Tibial nerve (tissue), 4 donors: ENCODE data around the gene EXT2. TPM values are rescaled to one million over a fixed set of nuclear protein-coding genes. Genes with fewer than 3 reads are reported as not detected.

Experiments used
- DNase-seq, 2 donors: peaks; one replicate each; pipeline ENCODE4 v3.0.0-alpha.2; 2019; ENCODE audit warnings: low spot score in 2 of 2
- H3K27ac ChIP-seq, 4 donors: fragments of 200-600 bp; sonication (generic) in 3 of 4; one replicate each; pipeline ENCODE4 v1.5.1; 2017 to 2019; ENCODE audit warnings: mild to moderate bottlenecking in 1 of 4
- H3K27me3 ChIP-seq, 2 donors: fragments of 200-600 bp; sonication (generic) in 1 of 2; one replicate each; pipeline versions ENCODE4 v1.5.1 to v1.6.0; 2017 to 2019
- H3K36me3 ChIP-seq, 3 donors: fragments of 200-600 bp; sonication (generic); one replicate each; pipeline ENCODE4 v1.5.1; 2018 to 2019
- H3K4me1 ChIP-seq, 4 donors: fragments of 200-600 bp; sonication (generic) in 3 of 4; one replicate each; pipeline ENCODE4 v1.5.1; 2017 to 2019
- H3K4me3 ChIP-seq, 4 donors: fragments of 200-600 bp; sonication (generic) in 3 of 4; one replicate each; pipeline ENCODE4 v1.5.1; 2017 to 2019; ENCODE audit warnings: mild to moderate bottlenecking in 1 of 4, moderate library complexity in 1 of 4
- H3K9me3 ChIP-seq, 4 donors: fragments of 200-600 bp; sonication (generic) in 3 of 4; one replicate each; pipeline ENCODE4 v1.5.1; 2017 to 2019
- EP300 ChIP-seq, 2 donors: sonication (generic); formaldehyde crosslinking; IDR thresholded peaks; one replicate each; pipeline ENCODE4 v1.6.1; 2017; ENCODE audit warnings: antibody characterized with exemption in 2 of 2, mild to moderate bottlenecking in 1 of 2
- POLR2A ChIP-seq, 2 donors: fragments of 450-650 bp; IDR thresholded peaks; one replicate each; pipeline ENCODE4 v1.6.1; 2017; ENCODE audit warnings: antibody characterized with exemption in 2 of 2, mild to moderate bottlenecking in 2 of 2, moderate library complexity in 2 of 2
- WGBS, 2 donors: methylation state at CpG; one replicate each; pipeline ENCODE4 v1.1.5; 2018; 5-methylcytosine and 5-hydroxymethylcytosine counted together
- total RNA-seq, 4 donors: library from RNA; depleted of rRNA; stranded (reverse); fragments of >200 nt; gene quantifications; one replicate each; pipeline ENCODE4 v1.1.0, GENCODE V29; 2016
- TF ChIP-seq, protein P1 (sequence below), 5 experiments: fragments of 200-600 bp in 3 of 5; fragments of 450-650 bp in 2 of 5; sonication (generic) in 3 of 5; IDR thresholded peaks; one replicate each; pipeline ENCODE4 v1.5.1; 2016 to 2019; ENCODE audit warnings: antibody characterized with exemption in 5 of 5, mild to moderate bottlenecking in 3 of 5, moderate library complexity in 2 of 5

The EXT2 gene
- total RNA-seq, 4 donors from 2014 or later = 69.3 to 80.0 (median 73.1) TPM

GRCh38 chr11:44199298-44199697 is 103.8 kb downstream of the EXT2 start:
- TF ChIP-seq, protein P1, sequence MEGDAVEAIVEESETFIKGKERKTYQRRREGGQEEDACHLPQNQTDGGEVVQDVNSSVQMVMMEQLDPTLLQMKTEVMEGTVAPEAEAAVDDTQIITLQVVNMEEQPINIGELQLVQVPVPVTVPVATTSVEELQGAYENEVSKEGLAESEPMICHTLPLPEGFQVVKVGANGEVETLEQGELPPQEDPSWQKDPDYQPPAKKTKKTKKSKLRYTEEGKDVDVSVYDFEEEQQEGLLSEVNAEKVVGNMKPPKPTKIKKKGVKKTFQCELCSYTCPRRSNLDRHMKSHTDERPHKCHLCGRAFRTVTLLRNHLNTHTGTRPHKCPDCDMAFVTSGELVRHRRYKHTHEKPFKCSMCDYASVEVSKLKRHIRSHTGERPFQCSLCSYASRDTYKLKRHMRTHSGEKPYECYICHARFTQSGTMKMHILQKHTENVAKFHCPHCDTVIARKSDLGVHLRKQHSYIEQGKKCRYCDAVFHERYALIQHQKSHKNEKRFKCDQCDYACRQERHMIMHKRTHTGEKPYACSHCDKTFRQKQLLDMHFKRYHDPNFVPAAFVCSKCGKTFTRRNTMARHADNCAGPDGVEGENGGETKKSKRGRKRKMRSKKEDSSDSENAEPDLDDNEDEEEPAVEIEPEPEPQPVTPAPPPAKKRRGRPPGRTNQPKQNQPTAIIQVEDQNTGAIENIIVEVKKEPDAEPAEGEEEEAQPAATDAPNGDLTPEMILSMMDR (IDR thresholded peaks at IDR 0.05) = no peak
- TF ChIP-seq POLR2A (IDR thresholded peaks at IDR 0.05) (no peak), EP300 (IDR thresholded peaks at IDR 0.05) (no peak)
- no peak for DNase-seq
- no peaks in the 10 kb centered on the region for H3K27me3 ChIP-seq
- no peak overlapping the region for H3K27ac ChIP-seq
- H3K4me3 ChIP-seq = no peak overlapping the region
- peaks cover 0 to 4% (median 2%) of the 10 kb centered on the region in 4 donors for H3K9me3 ChIP-seq
- 65 to 81% methylated on average over 1 of the region's 1 CpG for WGBS, 2 donors
- peaks cover 0 to 55% (median 0%) of the 10 kb centered on the region in 3 donors for H3K36me3 ChIP-seq
- no peaks in the 10 kb centered on the region for H3K4me1 ChIP-seq

- Histone ChIP-seq H3K4me3 (no peak overlapping the region), H3K4me1 (no peaks in the 10 kb centered on the region), H3K27ac (no peak overlapping the region), H3K27me3 (no peaks in the 10 kb centered on the region), H3K9me3 (peaks cover 0 to 4% (median 2%) of the 10 kb centered on the region in 4 donors), H3K36me3 (peaks cover 0 to 59% (median 0%) of the 10 kb centered on the region in 3 donors)
- no peak for DNase-seq
- WGBS, 2 donors = 89 to 90% methylated on average over 4 of the region's 4 CpGs
- TF ChIP-seq, protein P1 (IDR thresholded peaks at IDR 0.05) = no peak
- TF ChIP-seq EP300 (IDR thresholded peaks at IDR 0.05) (no peak), POLR2A (IDR thresholded peaks at IDR 0.05) (no peak)
Measured at GRCh38 chr11:44199816-44200215, 104.3 kb downstream of the EXT2 start.

GRCh38 chr11:44203270-44204043 is 108.0 kb downstream of the EXT2 start:
- peaks cover 0 to 52% (median 0%) of the 10 kb centered on the region in 3 donors for H3K36me3 ChIP-seq
- DNase-seq = no peak
- no peak overlapping the region for H3K4me3 ChIP-seq
- H3K27me3 ChIP-seq = no peaks in the 10 kb centered on the region
- no peak overlapping the region for H3K27ac ChIP-seq
- H3K4me1 ChIP-seq = no peaks in the 10 kb centered on the region
- TF ChIP-seq EP300 (IDR thresholded peaks at IDR 0.05) (no peak), POLR2A (IDR thresholded peaks at IDR 0.05) (no peak)
- TF ChIP-seq, protein P1 (IDR thresholded peaks at IDR 0.05) = no peak
- WGBS, 2 donors = 82 to 90% methylated on average over 3 of the region's 3 CpGs
- H3K9me3 ChIP-seq = no peaks in the 10 kb centered on the region

DNA sequence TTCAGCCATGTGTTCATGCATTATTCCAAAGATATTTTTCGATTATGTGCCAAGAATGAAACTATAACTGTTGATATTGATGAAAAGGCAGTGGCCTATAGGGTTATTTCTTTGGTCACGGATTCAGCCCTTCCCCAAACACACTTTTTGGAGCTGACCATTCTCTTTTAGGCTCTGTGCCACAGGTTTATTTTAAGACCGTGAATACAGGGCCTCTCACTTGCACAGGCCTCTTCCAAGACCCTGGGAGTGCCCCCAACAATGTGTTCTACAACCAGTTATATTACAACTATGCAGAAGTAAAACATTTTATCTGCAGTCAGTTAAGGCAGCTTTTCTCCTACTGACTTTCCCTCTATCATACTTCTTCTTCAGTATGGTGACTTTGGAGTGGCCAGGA is 109.9 kb downstream of the EXT2 start:
- WGBS, 2 donors = 62 to 70% methylated on average over 3 of the region's 3 CpGs
- H3K4me1 ChIP-seq = no peaks in the 10 kb centered on the region
- peaks cover 0 to 41% (median 0%) of the 10 kb centered on the region in 3 donors for H3K36me3 ChIP-seq

GRCh38 chr11:44205836-44206235 is 110.4 kb downstream of the EXT2 start:
- H3K36me3 ChIP-seq = peaks cover 0 to 40% (median 0%) of the 10 kb centered on the region in 3 donors
- H3K9me3 ChIP-seq = no peaks in the 10 kb centered on the region
- TF ChIP-seq, protein P1 (IDR thresholded peaks at IDR 0.05) = no peak
- TF ChIP-seq EP300 (IDR thresholded peaks at IDR 0.05) = no peak
- TF ChIP-seq POLR2A (IDR thresholded peaks at IDR 0.05) = no peak
- H3K4me1 ChIP-seq = no peaks in the 10 kb centered on the region
- H3K27ac ChIP-seq = no peak overlapping the region
- DNase-seq = no peak
- no peaks in the 10 kb centered on the region for H3K27me3 ChIP-seq
- WGBS, 2 donors = 88 to 96% methylated on average over 2 of the region's 2 CpGs
- H3K4me3 ChIP-seq = no peak overlapping the region

More for the DNA sequence above, 109.9 kb downstream of the EXT2 start:
- Histone ChIP-seq H3K4me3 (no peak overlapping the region), H3K9me3 (no peaks in the 10 kb centered on the region), H3K27ac (no peak overlapping the region), H3K27me3 (no peaks in the 10 kb centered on the region)
- no peak for TF ChIP-seq EP300 (IDR thresholded peaks at IDR 0.05)
- TF ChIP-seq POLR2A (IDR thresholded peaks at IDR 0.05) = no peak
- TF ChIP-seq, protein P1 (IDR thresholded peaks at IDR 0.05) = no peak
- DNase-seq = no peak
